GM23338 (cell line): ENCODE measurements around the gene RSBN1L.

ENCODE experiments used
- CREB1 ChIP-seq: fragments of 250-450 bp; sonication (Bioruptor Pico); IDR thresholded peaks from 2 replicates; pipeline ENCODE4 v1.5.0; 2020; ENCODE audit warnings: low read depth, mild to moderate bottlenecking, moderate library complexity
- EZH2 ChIP-seq: fragments of 200-600 bp; sonication (generic); IDR thresholded peaks from one replicate; pipeline ENCODE4 v1.8.0; 2017; ENCODE audit warnings: antibody characterized with exemption, mild to moderate bottlenecking, low read depth; ENCODE audit not compliant: unreplicated experiment
- EZH2phosphoT487 ChIP-seq: fragments of 200-600 bp; sonication (generic); IDR thresholded peaks from one replicate; pipeline ENCODE4 v1.8.1; 2018; ENCODE audit warnings: antibody characterized with exemption; ENCODE audit not compliant: unreplicated experiment
- JUNB ChIP-seq: IDR thresholded peaks from one replicate; pipeline ENCODE4 v1.6.1; 2016; ENCODE audit warnings: antibody characterized with exemption; ENCODE audit not compliant: unreplicated experiment
- NANOG ChIP-seq: IDR thresholded peaks from 2 replicates; pipeline ENCODE4 v1.6.1; 2016; ENCODE audit warnings: antibody characterized with exemption, borderline replicate concordance
- POLR2AphosphoS5 ChIP-seq: IDR thresholded peaks from 2 replicates; pipeline ENCODE4 v1.6.1; 2016; ENCODE audit warnings: antibody characterized with exemption, low read depth
- ZNF114 ChIP-seq: fragments of 250-450 bp; sonication (Bioruptor Pico); IDR thresholded peaks from 2 replicates; pipeline ENCODE4 v1.5.0; 2020; ENCODE audit warnings: mild to moderate bottlenecking, moderate library complexity
- TF ChIP-seq, protein P1 (sequence below), 2 experiments: fragments of 200-600 bp in 1 of 2; sonication (generic) in 1 of 2; conservative IDR thresholded peaks; 2 replicates each; pipeline versions ENCODE4 v1.5.1 to v1.6.1; 2016 to 2017; ENCODE audit warnings: antibody characterized with exemption in 2 of 2, low read depth in 2 of 2, mild to moderate bottlenecking in 2 of 2, moderate library complexity in 1 of 2
- TF ChIP-seq, protein P2 (sequence below): IDR thresholded peaks from one replicate; pipeline ENCODE4 v1.6.1; 2018; ENCODE audit warnings: antibody characterized with exemption; ENCODE audit not compliant: unreplicated experiment

DNA sequence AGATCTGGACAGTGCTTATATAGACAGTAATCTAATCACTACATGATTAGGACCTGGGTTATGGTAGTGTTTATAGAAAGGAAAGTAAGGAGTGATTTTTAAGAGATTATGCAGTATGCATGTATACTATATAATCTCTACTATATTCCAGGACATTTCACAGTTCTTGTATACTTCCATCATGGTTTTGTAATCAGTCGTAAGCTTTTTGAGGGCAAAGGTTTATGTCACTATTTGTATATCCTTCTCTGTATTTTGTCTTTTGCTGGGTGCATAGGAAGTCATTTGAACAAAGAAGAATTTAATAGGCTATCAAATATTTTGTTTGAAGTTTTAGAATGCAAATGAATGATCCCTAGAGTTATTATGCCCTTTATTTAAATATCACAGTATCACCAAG is 39.2 kb downstream of the RSBN1L start:
- TF ChIP-seq, protein P1, sequence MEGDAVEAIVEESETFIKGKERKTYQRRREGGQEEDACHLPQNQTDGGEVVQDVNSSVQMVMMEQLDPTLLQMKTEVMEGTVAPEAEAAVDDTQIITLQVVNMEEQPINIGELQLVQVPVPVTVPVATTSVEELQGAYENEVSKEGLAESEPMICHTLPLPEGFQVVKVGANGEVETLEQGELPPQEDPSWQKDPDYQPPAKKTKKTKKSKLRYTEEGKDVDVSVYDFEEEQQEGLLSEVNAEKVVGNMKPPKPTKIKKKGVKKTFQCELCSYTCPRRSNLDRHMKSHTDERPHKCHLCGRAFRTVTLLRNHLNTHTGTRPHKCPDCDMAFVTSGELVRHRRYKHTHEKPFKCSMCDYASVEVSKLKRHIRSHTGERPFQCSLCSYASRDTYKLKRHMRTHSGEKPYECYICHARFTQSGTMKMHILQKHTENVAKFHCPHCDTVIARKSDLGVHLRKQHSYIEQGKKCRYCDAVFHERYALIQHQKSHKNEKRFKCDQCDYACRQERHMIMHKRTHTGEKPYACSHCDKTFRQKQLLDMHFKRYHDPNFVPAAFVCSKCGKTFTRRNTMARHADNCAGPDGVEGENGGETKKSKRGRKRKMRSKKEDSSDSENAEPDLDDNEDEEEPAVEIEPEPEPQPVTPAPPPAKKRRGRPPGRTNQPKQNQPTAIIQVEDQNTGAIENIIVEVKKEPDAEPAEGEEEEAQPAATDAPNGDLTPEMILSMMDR (conservative IDR thresholded peaks at IDR 0.05; ENCODE audit: low read depth in 2 of 2) = no peak
- TF ChIP-seq, protein P2, sequence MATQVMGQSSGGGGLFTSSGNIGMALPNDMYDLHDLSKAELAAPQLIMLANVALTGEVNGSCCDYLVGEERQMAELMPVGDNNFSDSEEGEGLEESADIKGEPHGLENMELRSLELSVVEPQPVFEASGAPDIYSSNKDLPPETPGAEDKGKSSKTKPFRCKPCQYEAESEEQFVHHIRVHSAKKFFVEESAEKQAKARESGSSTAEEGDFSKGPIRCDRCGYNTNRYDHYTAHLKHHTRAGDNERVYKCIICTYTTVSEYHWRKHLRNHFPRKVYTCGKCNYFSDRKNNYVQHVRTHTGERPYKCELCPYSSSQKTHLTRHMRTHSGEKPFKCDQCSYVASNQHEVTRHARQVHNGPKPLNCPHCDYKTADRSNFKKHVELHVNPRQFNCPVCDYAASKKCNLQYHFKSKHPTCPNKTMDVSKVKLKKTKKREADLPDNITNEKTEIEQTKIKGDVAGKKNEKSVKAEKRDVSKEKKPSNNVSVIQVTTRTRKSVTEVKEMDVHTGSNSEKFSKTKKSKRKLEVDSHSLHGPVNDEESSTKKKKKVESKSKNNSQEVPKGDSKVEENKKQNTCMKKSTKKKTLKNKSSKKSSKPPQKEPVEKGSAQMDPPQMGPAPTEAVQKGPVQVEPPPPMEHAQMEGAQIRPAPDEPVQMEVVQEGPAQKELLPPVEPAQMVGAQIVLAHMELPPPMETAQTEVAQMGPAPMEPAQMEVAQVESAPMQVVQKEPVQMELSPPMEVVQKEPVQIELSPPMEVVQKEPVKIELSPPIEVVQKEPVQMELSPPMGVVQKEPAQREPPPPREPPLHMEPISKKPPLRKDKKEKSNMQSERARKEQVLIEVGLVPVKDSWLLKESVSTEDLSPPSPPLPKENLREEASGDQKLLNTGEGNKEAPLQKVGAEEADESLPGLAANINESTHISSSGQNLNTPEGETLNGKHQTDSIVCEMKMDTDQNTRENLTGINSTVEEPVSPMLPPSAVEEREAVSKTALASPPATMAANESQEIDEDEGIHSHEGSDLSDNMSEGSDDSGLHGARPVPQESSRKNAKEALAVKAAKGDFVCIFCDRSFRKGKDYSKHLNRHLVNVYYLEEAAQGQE = no peak
- TF ChIP-seq EZH2phosphoT487 (no peak), ZNF114 (CRISPR knock-in tag) (no peak), EZH2 (no peak), POLR2AphosphoS5 (no peak), JUNB (no peak), CREB1 (CRISPR knock-in tag) (no peak), NANOG (no peak)
